Measurements from ENCODE around the gene TMEM94. TPM values are rescaled to one million over a fixed set of nuclear protein-coding genes. Genes with fewer than 3 reads are reported as not detected.
"Not testable (repeated sequence)": the region's sequence is repeated elsewhere in the genome, so short reads cannot be mapped to it uniquely, and the experiment has no call there.

TMEM94 gene
- total RNA-seq, 4 donors from 2014 or later, result 31.0 to 50.3 (median 42.8) TPM

DNA sequence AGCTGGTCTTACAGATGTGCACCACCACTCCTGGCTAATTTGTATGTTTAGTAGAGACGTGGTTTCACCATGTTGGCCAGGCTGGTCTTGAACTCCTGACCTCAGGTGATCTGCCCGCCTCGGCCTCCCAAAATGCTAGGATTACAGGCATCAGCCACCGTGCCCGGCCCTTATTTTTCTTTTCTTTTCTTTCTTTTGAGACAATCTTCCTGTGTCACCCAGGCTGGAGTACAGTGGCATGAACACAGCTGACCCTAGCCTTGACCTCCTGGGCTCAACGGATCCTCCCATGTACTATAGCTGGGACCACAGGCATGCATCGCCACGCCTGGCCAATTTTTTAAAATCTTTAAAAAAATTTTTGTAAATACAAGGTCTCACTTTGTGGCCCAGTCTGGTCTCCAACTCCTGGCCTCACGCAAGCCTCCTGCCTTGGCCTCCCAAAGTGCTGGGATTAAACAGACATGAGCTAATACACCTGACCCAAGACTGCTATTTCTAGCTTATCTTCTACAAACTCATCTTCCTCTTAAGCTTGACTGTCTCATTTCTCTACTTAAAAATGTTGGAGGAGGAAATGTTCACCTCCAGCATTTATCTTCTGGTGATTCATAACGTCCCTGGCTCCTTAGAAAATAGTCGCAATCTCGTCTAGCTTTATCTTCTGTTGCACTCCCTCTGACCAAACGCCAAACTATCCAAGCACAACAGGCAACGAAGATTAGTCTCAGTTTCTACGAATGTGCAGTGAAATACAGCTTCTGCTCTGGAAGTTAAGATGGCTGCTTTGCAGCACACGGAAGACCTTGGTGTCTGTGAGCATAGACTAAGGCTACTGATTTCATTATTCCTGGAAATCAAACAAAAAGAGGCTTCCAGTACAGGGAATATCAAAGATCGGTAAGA is 8.2 kb upstream of the TMEM94 start:
- no peaks in the 10 kb centered on the region for H3K9me3 ChIP-seq
- H3K4me1 ChIP-seq, result peaks cover 0 to 18% (median 0%) of the 10 kb centered on the region in 3 donors
- H3K4me3 ChIP-seq, result no peak overlapping the region
- H3K36me3 ChIP-seq, result no peaks in the 10 kb centered on the region
- no peak for TF ChIP-seq EP300 (IDR thresholded peaks at IDR 0.05)
- TF ChIP-seq, protein P1, sequence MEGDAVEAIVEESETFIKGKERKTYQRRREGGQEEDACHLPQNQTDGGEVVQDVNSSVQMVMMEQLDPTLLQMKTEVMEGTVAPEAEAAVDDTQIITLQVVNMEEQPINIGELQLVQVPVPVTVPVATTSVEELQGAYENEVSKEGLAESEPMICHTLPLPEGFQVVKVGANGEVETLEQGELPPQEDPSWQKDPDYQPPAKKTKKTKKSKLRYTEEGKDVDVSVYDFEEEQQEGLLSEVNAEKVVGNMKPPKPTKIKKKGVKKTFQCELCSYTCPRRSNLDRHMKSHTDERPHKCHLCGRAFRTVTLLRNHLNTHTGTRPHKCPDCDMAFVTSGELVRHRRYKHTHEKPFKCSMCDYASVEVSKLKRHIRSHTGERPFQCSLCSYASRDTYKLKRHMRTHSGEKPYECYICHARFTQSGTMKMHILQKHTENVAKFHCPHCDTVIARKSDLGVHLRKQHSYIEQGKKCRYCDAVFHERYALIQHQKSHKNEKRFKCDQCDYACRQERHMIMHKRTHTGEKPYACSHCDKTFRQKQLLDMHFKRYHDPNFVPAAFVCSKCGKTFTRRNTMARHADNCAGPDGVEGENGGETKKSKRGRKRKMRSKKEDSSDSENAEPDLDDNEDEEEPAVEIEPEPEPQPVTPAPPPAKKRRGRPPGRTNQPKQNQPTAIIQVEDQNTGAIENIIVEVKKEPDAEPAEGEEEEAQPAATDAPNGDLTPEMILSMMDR (IDR thresholded peaks at IDR 0.05), result no peak
- ATAC-seq, result no peak
- no peaks in the 10 kb centered on the region for H3K27me3 ChIP-seq
- no peak overlapping the region for H3K27ac ChIP-seq
- 79 to 80% methylated on average over 15 to 16 of the region's 17 CpGs for WGBS, 2 donors (ENCODE audit: low coverage in 1 of 2)

DNA sequence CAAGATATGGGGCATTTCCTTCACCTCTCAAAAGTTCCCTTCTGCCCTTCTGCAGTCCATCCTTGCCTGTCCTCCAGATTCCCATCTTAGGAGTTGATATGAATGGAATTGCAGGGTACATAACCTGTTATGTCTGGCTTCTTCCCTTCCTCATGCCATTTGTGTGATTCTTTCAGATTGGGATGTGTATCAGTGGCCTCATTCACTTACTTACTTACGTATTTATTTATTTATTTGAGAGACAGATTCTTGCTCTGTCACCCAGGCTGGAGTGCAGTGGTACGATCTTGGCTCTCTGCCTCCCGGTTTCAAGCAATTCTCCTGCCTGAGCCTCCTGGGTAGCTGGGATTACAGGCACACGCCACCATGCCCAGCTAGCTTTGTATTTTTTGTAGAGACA is 6.2 kb upstream of the TMEM94 start:
- no peaks in the 10 kb centered on the region for H3K36me3 ChIP-seq
- ATAC-seq, result no peak
- H3K4me3 ChIP-seq, result no peak overlapping the region
- peaks cover 0 to under 1% (median 0%) of the 10 kb centered on the region in 3 donors for H3K4me1 ChIP-seq
- H3K27me3 ChIP-seq, result no peaks in the 10 kb centered on the region
- H3K27ac ChIP-seq, result no peak overlapping the region
- H3K9me3 ChIP-seq, result no peaks in the 10 kb centered on the region
- 58 to 75% methylated on average over 2 to 4 of the region's 4 CpGs for WGBS, 2 donors (ENCODE audit: low coverage in 1 of 2)
- TF ChIP-seq EP300 (IDR thresholded peaks at IDR 0.05), result no peak

DNA sequence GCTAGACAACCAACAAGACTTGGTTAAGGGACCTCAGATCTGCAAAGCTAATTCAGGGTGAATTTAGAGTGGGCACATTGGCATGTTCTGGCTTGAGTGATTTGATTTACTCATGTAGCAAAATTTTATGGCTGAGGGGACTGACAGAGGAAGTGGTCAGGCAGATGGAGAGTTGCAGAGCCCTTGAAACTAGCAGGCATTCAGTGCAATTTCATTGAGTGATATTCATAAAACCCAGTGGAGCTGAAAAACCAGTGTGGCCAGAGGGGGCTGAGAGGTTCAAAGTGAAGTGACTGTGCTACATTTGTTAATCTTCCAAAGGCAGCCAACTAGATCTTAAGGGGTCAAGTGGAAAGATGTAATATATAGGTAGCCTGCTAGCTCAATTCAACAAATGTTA is 2.2 kb upstream of the TMEM94 start:
- H3K36me3 ChIP-seq, result no peaks in the 10 kb centered on the region
- H3K27me3 ChIP-seq, result no peaks in the 10 kb centered on the region
- no peak overlapping the region for H3K4me3 ChIP-seq
- H3K27ac ChIP-seq, result no peak overlapping the region
- no peak for ATAC-seq
- TF ChIP-seq POLR2A (IDR thresholded peaks at IDR 0.05) (no peak), EP300 (IDR thresholded peaks at IDR 0.05) (no peak), POLR2AphosphoS5 (IDR thresholded peaks at IDR 0.05) (no peak)
- TF ChIP-seq, protein P1 (IDR thresholded peaks at IDR 0.05), result no peak
- H3K9me3 ChIP-seq, result no peaks in the 10 kb centered on the region
- peaks cover 0 to 31% (median 12%) of the 10 kb centered on the region in 3 donors for H3K4me1 ChIP-seq

DNA sequence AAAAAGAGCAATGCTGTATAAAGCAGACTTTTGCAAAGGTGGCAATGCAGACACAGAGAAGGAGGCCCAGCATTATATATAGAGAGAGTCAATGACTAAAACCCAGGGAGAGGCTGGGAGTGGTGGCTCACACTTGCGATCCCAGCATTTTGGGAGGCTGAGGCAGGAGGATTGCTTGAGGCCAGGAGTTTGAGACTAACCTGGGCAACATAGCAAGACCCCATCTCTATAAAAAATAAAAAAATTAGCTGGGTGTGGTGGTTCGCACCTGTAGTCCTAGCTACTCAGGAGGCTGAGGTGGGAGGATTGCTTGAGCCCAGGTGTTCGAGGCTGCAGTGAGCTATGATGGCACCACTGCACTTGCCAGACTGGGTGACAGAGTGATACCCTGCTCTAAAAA is 1.8 kb upstream of the TMEM94 start:
- H3K4me3 ChIP-seq, H3K36me3 ChIP-seq, H3K27me3 ChIP-seq, H3K9me3 ChIP-seq, ATAC-seq: not testable (repeated sequence)
- Histone ChIP-seq H3K4me1 (peaks cover 0 to 36% (median 17%) of the 10 kb centered on the region in 3 donors), H3K27ac (peak overlapping the region in 2 of 4 donors; percentile 94 to 95)
- WGBS, 2 donors (ENCODE audit: low coverage in 1 of 2), result 97 to 100% methylated on average over 2 to 3 of the region's 3 CpGs

DNA sequence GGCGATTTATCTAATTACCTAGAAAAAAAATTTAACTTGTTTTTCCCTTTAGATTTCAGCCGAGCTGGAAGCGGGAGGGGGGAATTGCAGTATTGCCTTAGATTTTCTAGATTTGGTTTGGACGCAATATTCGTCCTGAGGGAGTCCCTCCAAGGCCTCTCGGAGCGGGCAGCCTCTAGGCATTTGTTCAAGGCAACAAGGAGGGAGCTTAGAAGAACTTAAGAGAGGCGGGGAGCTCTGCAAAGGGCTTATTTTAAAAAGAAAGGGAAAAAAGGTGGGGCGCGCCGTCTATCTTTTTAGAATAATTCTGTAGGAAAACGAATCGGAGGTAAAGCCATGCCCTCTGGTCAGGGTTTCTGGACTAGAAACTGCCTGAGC is 407 bp upstream of the TMEM94 start:
- H3K27ac ChIP-seq, result peak overlapping the region; percentile 90 to 95 (median 94)
- H3K4me3 ChIP-seq, result peak overlapping the region; percentile 94 to 95
- ATAC-seq, result peak; percentile 56
- H3K36me3 ChIP-seq, result no peaks in the 10 kb centered on the region
- 1 to 3% methylated on average over 10 to 12 of the region's 13 CpGs for WGBS, 2 donors (ENCODE audit: low coverage in 1 of 2)
- no peak for TF ChIP-seq POLR2AphosphoS5 (IDR thresholded peaks at IDR 0.05)
- peak in 1 of 2 donors; percentile 46 for TF ChIP-seq POLR2A (IDR thresholded peaks at IDR 0.05)
- TF ChIP-seq, protein P1 (IDR thresholded peaks at IDR 0.05), result no peak
- peaks cover 0 to 42% (median 21%) of the 10 kb centered on the region in 3 donors for H3K4me1 ChIP-seq
- no peaks in the 10 kb centered on the region for H3K9me3 ChIP-seq
- H3K27me3 ChIP-seq, result no peaks in the 10 kb centered on the region

DNA sequence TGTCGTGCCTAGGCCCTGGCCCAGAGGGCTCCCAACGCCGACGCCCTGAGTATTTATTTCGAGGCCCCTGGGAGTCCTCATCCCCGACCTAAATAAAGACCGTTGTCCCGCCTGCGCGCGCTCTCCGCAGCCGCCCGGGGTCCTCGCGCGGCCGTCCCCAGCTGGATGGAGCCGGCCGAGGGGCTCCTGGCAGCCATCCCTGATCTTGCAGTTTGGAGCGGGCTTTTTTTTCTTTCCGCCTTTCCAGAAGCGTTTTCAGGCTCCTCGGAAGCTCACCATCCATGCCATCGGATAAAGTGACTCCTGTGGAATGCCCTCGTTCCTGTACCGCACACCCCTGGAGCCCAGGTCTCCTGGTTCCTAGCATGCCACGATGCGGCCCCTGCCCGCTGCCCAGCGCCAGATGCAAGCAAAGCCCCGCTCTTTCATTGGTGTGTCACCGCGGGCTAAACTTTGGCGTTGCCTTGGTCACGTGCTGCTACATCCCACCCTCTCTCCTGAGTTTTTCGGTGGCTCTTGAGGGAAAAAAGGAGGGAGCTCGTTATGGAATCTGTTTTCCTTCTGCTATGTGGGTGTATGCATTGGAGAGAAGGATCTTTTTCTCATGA is 716 bp downstream of the TMEM94 start:
- 0% methylated on average over 4 to 33 of the region's 38 CpGs for WGBS, 2 donors (ENCODE audit: low coverage in 1 of 2)
- no peak for ATAC-seq
- Histone ChIP-seq H3K27me3 (no peaks in the 10 kb centered on the region), H3K27ac (peak overlapping the region; percentile 81 to 95 (median 92)), H3K36me3 (no peaks in the 10 kb centered on the region), H3K9me3 (no peaks in the 10 kb centered on the region), H3K4me1 (peaks cover 0 to 42% (median 21%) of the 10 kb centered on the region in 3 donors), H3K4me3 (peak overlapping the region; percentile 94 to 95)
- no peak for TF ChIP-seq EP300 (IDR thresholded peaks at IDR 0.05)
- TF ChIP-seq, protein P1 (IDR thresholded peaks at IDR 0.05), result no peak
- TF ChIP-seq POLR2AphosphoS5 (IDR thresholded peaks at IDR 0.05), result no peak
- TF ChIP-seq POLR2A (IDR thresholded peaks at IDR 0.05), result no peak

Data from gastroesophageal sphincter (tissue), 4 donors.